Upper lobe of right lung (tissue), 1 donor: ENCODE measurements around the gene SLC24A4. TPM values are rescaled to one million over a fixed set of nuclear protein-coding genes. Genes with fewer than 3 reads are reported as not detected.
A peak's percentile ranks its signal among the peaks of the same experiment; 100 is the strongest.

Experiments
- ATAC-seq: fragments of 200-7000 bp; cut with Tn5 transposase; one replicate; pipeline ENCODE4 v1.9.1; 2020; ENCODE audit warnings: mild to moderate bottlenecking, moderate library complexity
- DNase-seq: peaks from one replicate; pipeline ENCODE4 v3.0.0-alpha.2; 2020
- H3K27ac ChIP-seq: fragments of 200-600 bp; one replicate; pipeline ENCODE4 v1.8.0; 2022
- H3K27me3 ChIP-seq: fragments of 200-600 bp; one replicate; pipeline ENCODE4 v1.8.0; 2022; ENCODE audit warnings: mild to moderate bottlenecking
- H3K36me3 ChIP-seq: fragments of 200-600 bp; one replicate; pipeline ENCODE4 v1.8.0; 2022
- H3K4me1 ChIP-seq: fragments of 200-600 bp; one replicate; pipeline ENCODE4 v1.8.0; 2022
- H3K4me3 ChIP-seq: fragments of 200-600 bp; one replicate; pipeline ENCODE4 v1.8.0; 2022; ENCODE audit warnings: mild to moderate bottlenecking
- H3K9me3 ChIP-seq: fragments of 200-600 bp; one replicate; pipeline ENCODE4 v1.8.0; 2022
- CTCF ChIP-seq: fragments of 200-600 bp; IDR thresholded peaks from one replicate; pipeline ENCODE4 v1.8.0; 2022; ENCODE audit warnings: antibody characterized with exemption
- intact Hi-C: fragments of 100-400 bp; cut with DNase I; formaldehyde crosslinking; loops from one replicate; pipeline ENCODE4 v1.11.0; 2022
- total RNA-seq: library from RNA; stranded (reverse); fragmentation: NEBNext Ultra II Directional; extraction: Animal tissue kit (Norgen Biotek cat#: 25700); gene quantifications from one replicate; pipeline ENCODE4 v1.2.1, GENCODE V29; 2021
- donor health status: DM: no; HTN: yes; CAD: no; lungs with severe emphysema.

SLC24A4 gene
- total RNA-seq, 1 donor from 2014 or later, result 1.6 TPM

GRCh38 chr14:92456215-92457015 is 133.4 kb downstream of the SLC24A4 start:
- H3K36me3 ChIP-seq, result no peaks in the 10 kb centered on the region
- H3K27ac ChIP-seq, result peak overlapping the region; percentile 6
- peaks cover 20% of the 10 kb centered on the region for H3K4me1 ChIP-seq
- intact Hi-C loops, result no loop called here
- no peaks in the 10 kb centered on the region for H3K9me3 ChIP-seq
- ATAC-seq (peak; percentile 92), DNase-seq (peak; percentile 81)
- H3K4me3 ChIP-seq, result peak overlapping the region; percentile 14
- TF ChIP-seq CTCF, result peak; percentile 76
- no peaks in the 10 kb centered on the region for H3K27me3 ChIP-seq

GRCh38 chr14:92457016-92457565 is 134.1 kb downstream of the SLC24A4 start:
- no peak for ATAC-seq
- Histone ChIP-seq H3K27ac (no peak overlapping the region), H3K4me3 (no peak overlapping the region), H3K9me3 (no peaks in the 10 kb centered on the region), H3K36me3 (no peaks in the 10 kb centered on the region), H3K27me3 (no peaks in the 10 kb centered on the region), H3K4me1 (peaks cover 27% of the 10 kb centered on the region)
- no peak for TF ChIP-seq CTCF
- intact Hi-C loops, result no loop called here
- DNase-seq, result no peak

GRCh38 chr14:92458136-92459029 is 135.4 kb downstream of the SLC24A4 start:
- no peak overlapping the region for H3K4me3 ChIP-seq
- H3K27ac ChIP-seq, result peak overlapping the region; percentile 42
- no peak for TF ChIP-seq CTCF
- ATAC-seq, result no peak
- H3K4me1 ChIP-seq, result peaks cover 27% of the 10 kb centered on the region
- no peak for DNase-seq
- H3K27me3 ChIP-seq, result no peaks in the 10 kb centered on the region
- intact Hi-C loops, result no loop called here
- H3K9me3 ChIP-seq, result no peaks in the 10 kb centered on the region
- no peaks in the 10 kb centered on the region for H3K36me3 ChIP-seq

GRCh38 chr14:92459030-92459949 is 136.3 kb downstream of the SLC24A4 start:
- intact Hi-C loops, result no loop called here
- peaks cover 27% of the 10 kb centered on the region for H3K4me1 ChIP-seq
- TF ChIP-seq CTCF, result no peak
- no peaks in the 10 kb centered on the region for H3K36me3 ChIP-seq
- no peak for DNase-seq
- ATAC-seq, result peak; percentile 45
- no peaks in the 10 kb centered on the region for H3K27me3 ChIP-seq
- no peaks in the 10 kb centered on the region for H3K9me3 ChIP-seq
- H3K27ac ChIP-seq, result peak overlapping the region; percentile 62
- no peak overlapping the region for H3K4me3 ChIP-seq

- no peak for ATAC-seq
Measured at GRCh38 chr14:92459950-92460421, 137.0 kb downstream of the SLC24A4 start.

More at GRCh38 chr14:92459950-92460421, 137.0 kb downstream of the SLC24A4 start:
- Histone ChIP-seq H3K36me3 (no peaks in the 10 kb centered on the region), H3K4me3 (no peak overlapping the region), H3K27ac (peak overlapping the region; percentile 62), H3K4me1 (peaks cover 27% of the 10 kb centered on the region), H3K27me3 (no peaks in the 10 kb centered on the region), H3K9me3 (no peaks in the 10 kb centered on the region)
- TF ChIP-seq CTCF, result peak; percentile 23
- no peak for DNase-seq
- intact Hi-C loops, result no loop called here
